GM23338 (cell line): ENCODE data around the gene SLC29A1. TPM values are rescaled to one million over a fixed set of nuclear protein-coding genes. Genes with fewer than 3 reads are reported as not detected.

Experiments used
- ATAC-seq: fragments of 200-7000 bp; cut with Tn5 transposase; 3 replicates; pipeline ENCODE4 v1.9.1; 2020
- DNase-seq: peaks from one replicate; pipeline ENCODE4 v3.0.0-alpha.2; 2015; ENCODE audit warnings: low spot score
- H2AFZ ChIP-seq: fragments of 200-600 bp; sonication (generic); 2 replicates; pipeline ENCODE4 v1.8.0; 2016; ENCODE audit warnings: antibody characterized with exemption, mild to moderate bottlenecking, moderate library complexity
- H3F3A ChIP-seq: fragments of 200-600 bp; sonication (generic); replicated peaks from 2 replicates; pipeline ENCODE4 v1.8.0; 2017; ENCODE audit warnings: antibody characterized with exemption, mixed run types, low read depth
- H3K27ac ChIP-seq: fragments of 200-600 bp; sonication (generic); 2 replicates; pipeline ENCODE4 v1.6.1; 2016; ENCODE audit warnings: low read depth
- H3K27me3 ChIP-seq: fragments of 200-600 bp; sonication (generic); 2 replicates; pipeline ENCODE4 v1.8.0; 2016; ENCODE audit warnings: mild to moderate bottlenecking, mixed run types, moderate library complexity; ENCODE audit not compliant: insufficient read depth
- H3K36me3 ChIP-seq: fragments of 200-600 bp; sonication (generic); 2 replicates; pipeline ENCODE4 v1.8.0; 2016; ENCODE audit warnings: mild to moderate bottlenecking; ENCODE audit not compliant: insufficient read depth
- H3K4me1 ChIP-seq: fragments of 200-600 bp; sonication (generic); 2 replicates; pipeline ENCODE4 v1.8.0; 2016; ENCODE audit warnings: mild to moderate bottlenecking, moderate library complexity; ENCODE audit not compliant: insufficient read depth
- H3K4me2 ChIP-seq: fragments of 200-600 bp; sonication (generic); 2 replicates; pipeline ENCODE4 v1.7.1; 2017; ENCODE audit warnings: mixed run types
- H3K4me3 ChIP-seq: fragments of 200-600 bp; sonication (generic); 2 replicates; pipeline ENCODE4 v1.6.1; 2016; ENCODE audit warnings: mixed run types
- H3K79me2 ChIP-seq: fragments of 200-600 bp; sonication (generic); replicated peaks from 2 replicates; pipeline ENCODE4 v1.8.0; 2017; ENCODE audit warnings: mild to moderate bottlenecking; ENCODE audit not compliant: insufficient read depth
- H3K9me2 ChIP-seq: fragments of 200-600 bp; sonication (generic); 2 replicates; pipeline ENCODE4 v1.8.0; 2017; ENCODE audit not compliant: insufficient read depth
- H4K20me1 ChIP-seq: fragments of 200-600 bp; sonication (generic); replicated peaks from 2 replicates; pipeline ENCODE4 v1.8.0; 2017; ENCODE audit warnings: mild to moderate bottlenecking; ENCODE audit not compliant: insufficient read depth
- H3K27ac Mint-ChIP-seq: 2 replicates; pipeline ENCODE4 v1.8.0; 2020; ENCODE audit warnings: inconsistent platforms, mild to moderate bottlenecking, moderate library complexity, mixed read lengths
- H3K27me3 Mint-ChIP-seq: 3 replicates; pipeline ENCODE4 v1.8.0; 2022; ENCODE audit warnings: low read depth, mild to moderate bottlenecking, moderate library complexity, mixed read lengths, inconsistent platforms; ENCODE audit not compliant: insufficient read depth, poor library complexity
- H3K36me3 Mint-ChIP-seq: 3 replicates; pipeline ENCODE4 v1.8.0; 2021; ENCODE audit warnings: low read depth, mild to moderate bottlenecking, inconsistent platforms, moderate library complexity, mixed read lengths
- H3K4me1 Mint-ChIP-seq: 3 replicates; pipeline ENCODE4 v1.8.0; 2020; ENCODE audit warnings: mild to moderate bottlenecking, inconsistent platforms, mixed read lengths
- H3K4me3 Mint-ChIP-seq: 3 replicates; pipeline ENCODE4 v1.8.0; 2021; ENCODE audit warnings: moderate library complexity, mild to moderate bottlenecking, inconsistent platforms, mixed read lengths
- H3K9me3 Mint-ChIP-seq: 3 replicates; pipeline ENCODE4 v1.8.0; 2020; ENCODE audit warnings: moderate library complexity, mild to moderate bottlenecking, inconsistent platforms, mixed read lengths
- CREB1 ChIP-seq: fragments of 250-450 bp; sonication (Bioruptor Pico); IDR thresholded peaks from 2 replicates; pipeline ENCODE4 v1.5.0; 2020; ENCODE audit warnings: low read depth, mild to moderate bottlenecking, moderate library complexity
- EZH2 ChIP-seq: fragments of 200-600 bp; sonication (generic); IDR thresholded peaks from one replicate; pipeline ENCODE4 v1.8.0; 2017; ENCODE audit warnings: antibody characterized with exemption, mild to moderate bottlenecking, low read depth; ENCODE audit not compliant: unreplicated experiment
- NANOG ChIP-seq: IDR thresholded peaks from 2 replicates; pipeline ENCODE4 v1.6.1; 2016; ENCODE audit warnings: antibody characterized with exemption, borderline replicate concordance
- POLR2AphosphoS5 ChIP-seq: IDR thresholded peaks from 2 replicates; pipeline ENCODE4 v1.6.1; 2016; ENCODE audit warnings: antibody characterized with exemption, low read depth
- STAT1 ChIP-seq: IDR thresholded peaks from one replicate; pipeline ENCODE4 v1.6.1; 2016; ENCODE audit warnings: antibody characterized with exemption; ENCODE audit not compliant: unreplicated experiment
- ZNF114 ChIP-seq: fragments of 250-450 bp; sonication (Bioruptor Pico); IDR thresholded peaks from 2 replicates; pipeline ENCODE4 v1.5.0; 2020; ENCODE audit warnings: mild to moderate bottlenecking, moderate library complexity
- polyA plus RNA-seq: library from polyadenylated mRNA; unstranded; fragments of >200 nt; fragmentation: Nextera tagmentation; extraction: Ambion mirVana; gene quantifications from 2 replicates; pipeline ENCODE4 v1.2.1, GENCODE V29; 2016
- total RNA-seq: library from RNA; depleted of rRNA; stranded (reverse); fragments of >200 nt; shearing (Covaris generic); gene quantifications from 2 replicates; pipeline ENCODE4 v1.2.3, GENCODE V29; 2014
- TF ChIP-seq, protein P1 (sequence below), 2 experiments: fragments of 200-600 bp in 1 of 2; sonication (generic) in 1 of 2; conservative IDR thresholded peaks; 2 replicates each; pipeline versions ENCODE4 v1.5.1 to v1.6.1; 2016 to 2017; ENCODE audit warnings: antibody characterized with exemption in 2 of 2, low read depth in 2 of 2, mild to moderate bottlenecking in 2 of 2, moderate library complexity in 1 of 2
- TF ChIP-seq, protein P2 (sequence below): fragments of 250-450 bp; sonication (Bioruptor Pico); IDR thresholded peaks from 2 replicates; pipeline ENCODE4 v1.5.0; 2020; ENCODE audit warnings: mild to moderate bottlenecking, moderate library complexity

SLC29A1 gene
- total and polyA plus RNA-seq, 2 experiments from 2014 or later, result 73.1 to 169 TPM

DNA sequence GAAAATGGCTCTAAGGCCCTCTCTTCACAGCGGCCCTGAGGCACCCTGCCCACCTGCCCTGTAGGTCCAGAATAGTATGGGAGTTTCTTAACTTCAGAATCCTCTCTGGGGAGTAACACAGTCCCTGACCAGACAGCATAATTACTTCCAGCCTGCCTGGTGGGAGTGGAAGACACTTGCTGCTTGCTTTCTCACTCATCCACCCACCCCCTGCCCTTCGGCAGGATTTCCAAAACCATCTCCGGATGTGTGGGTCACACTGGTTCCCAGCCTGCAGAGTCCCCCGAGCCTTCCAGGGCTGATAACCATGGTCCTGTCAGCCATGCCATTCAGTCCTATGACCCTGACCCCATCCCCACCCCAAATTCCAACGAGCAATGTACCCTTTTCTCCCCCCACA is 5.4 kb downstream of the SLC29A1 start (continued):
- TF ChIP-seq, protein P1, sequence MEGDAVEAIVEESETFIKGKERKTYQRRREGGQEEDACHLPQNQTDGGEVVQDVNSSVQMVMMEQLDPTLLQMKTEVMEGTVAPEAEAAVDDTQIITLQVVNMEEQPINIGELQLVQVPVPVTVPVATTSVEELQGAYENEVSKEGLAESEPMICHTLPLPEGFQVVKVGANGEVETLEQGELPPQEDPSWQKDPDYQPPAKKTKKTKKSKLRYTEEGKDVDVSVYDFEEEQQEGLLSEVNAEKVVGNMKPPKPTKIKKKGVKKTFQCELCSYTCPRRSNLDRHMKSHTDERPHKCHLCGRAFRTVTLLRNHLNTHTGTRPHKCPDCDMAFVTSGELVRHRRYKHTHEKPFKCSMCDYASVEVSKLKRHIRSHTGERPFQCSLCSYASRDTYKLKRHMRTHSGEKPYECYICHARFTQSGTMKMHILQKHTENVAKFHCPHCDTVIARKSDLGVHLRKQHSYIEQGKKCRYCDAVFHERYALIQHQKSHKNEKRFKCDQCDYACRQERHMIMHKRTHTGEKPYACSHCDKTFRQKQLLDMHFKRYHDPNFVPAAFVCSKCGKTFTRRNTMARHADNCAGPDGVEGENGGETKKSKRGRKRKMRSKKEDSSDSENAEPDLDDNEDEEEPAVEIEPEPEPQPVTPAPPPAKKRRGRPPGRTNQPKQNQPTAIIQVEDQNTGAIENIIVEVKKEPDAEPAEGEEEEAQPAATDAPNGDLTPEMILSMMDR (conservative IDR thresholded peaks at IDR 0.05; ENCODE audit: low read depth in 2 of 2), result no peak
- TF ChIP-seq POLR2AphosphoS5 (no peak), EZH2 (no peak)

DNA sequence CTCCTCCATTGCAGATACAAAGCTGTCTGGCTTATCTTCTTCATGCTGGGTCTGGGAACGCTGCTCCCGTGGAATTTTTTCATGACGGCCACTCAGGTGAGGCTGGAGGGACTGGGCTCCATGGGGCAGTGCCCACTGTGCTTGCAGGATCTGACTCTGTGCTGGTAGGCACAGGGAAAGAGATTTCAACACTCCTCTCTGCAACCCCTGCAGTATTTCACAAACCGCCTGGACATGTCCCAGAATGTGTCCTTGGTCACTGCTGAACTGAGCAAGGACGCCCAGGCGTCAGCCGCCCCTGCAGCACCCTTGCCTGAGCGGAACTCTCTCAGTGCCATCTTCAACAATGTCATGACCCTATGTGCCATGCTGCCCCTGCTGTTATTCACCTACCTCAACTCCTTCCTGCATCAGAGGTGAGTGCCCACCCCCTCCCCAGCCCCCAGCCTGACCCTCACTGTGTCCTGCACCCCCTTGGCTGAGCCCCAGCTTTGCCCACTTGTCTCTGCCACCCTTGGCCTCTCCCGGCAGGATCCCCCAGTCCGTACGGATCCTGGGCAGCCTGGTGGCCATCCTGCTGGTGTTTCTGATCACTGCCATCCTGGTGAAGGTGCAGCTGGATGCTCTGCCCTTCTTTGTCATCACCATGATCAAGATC is 6.1 kb downstream of the SLC29A1 start:
- peaks cover 57% of the 10 kb centered on the region for H3K4me1 Mint-ChIP-seq
- no peak overlapping the region for H2AFZ ChIP-seq
- H3K27me3 Mint-ChIP-seq, result peaks cover 27% of the 10 kb centered on the region
- H3K4me1 ChIP-seq, result peaks cover 30% of the 10 kb centered on the region
- H3K79me2 ChIP-seq, result peaks cover 37% of the 10 kb centered on the region
- ATAC-seq, result no peak
- TF ChIP-seq, protein P1 (conservative IDR thresholded peaks at IDR 0.05; ENCODE audit: low read depth in 2 of 2), result no peak
- TF ChIP-seq, protein P2, sequence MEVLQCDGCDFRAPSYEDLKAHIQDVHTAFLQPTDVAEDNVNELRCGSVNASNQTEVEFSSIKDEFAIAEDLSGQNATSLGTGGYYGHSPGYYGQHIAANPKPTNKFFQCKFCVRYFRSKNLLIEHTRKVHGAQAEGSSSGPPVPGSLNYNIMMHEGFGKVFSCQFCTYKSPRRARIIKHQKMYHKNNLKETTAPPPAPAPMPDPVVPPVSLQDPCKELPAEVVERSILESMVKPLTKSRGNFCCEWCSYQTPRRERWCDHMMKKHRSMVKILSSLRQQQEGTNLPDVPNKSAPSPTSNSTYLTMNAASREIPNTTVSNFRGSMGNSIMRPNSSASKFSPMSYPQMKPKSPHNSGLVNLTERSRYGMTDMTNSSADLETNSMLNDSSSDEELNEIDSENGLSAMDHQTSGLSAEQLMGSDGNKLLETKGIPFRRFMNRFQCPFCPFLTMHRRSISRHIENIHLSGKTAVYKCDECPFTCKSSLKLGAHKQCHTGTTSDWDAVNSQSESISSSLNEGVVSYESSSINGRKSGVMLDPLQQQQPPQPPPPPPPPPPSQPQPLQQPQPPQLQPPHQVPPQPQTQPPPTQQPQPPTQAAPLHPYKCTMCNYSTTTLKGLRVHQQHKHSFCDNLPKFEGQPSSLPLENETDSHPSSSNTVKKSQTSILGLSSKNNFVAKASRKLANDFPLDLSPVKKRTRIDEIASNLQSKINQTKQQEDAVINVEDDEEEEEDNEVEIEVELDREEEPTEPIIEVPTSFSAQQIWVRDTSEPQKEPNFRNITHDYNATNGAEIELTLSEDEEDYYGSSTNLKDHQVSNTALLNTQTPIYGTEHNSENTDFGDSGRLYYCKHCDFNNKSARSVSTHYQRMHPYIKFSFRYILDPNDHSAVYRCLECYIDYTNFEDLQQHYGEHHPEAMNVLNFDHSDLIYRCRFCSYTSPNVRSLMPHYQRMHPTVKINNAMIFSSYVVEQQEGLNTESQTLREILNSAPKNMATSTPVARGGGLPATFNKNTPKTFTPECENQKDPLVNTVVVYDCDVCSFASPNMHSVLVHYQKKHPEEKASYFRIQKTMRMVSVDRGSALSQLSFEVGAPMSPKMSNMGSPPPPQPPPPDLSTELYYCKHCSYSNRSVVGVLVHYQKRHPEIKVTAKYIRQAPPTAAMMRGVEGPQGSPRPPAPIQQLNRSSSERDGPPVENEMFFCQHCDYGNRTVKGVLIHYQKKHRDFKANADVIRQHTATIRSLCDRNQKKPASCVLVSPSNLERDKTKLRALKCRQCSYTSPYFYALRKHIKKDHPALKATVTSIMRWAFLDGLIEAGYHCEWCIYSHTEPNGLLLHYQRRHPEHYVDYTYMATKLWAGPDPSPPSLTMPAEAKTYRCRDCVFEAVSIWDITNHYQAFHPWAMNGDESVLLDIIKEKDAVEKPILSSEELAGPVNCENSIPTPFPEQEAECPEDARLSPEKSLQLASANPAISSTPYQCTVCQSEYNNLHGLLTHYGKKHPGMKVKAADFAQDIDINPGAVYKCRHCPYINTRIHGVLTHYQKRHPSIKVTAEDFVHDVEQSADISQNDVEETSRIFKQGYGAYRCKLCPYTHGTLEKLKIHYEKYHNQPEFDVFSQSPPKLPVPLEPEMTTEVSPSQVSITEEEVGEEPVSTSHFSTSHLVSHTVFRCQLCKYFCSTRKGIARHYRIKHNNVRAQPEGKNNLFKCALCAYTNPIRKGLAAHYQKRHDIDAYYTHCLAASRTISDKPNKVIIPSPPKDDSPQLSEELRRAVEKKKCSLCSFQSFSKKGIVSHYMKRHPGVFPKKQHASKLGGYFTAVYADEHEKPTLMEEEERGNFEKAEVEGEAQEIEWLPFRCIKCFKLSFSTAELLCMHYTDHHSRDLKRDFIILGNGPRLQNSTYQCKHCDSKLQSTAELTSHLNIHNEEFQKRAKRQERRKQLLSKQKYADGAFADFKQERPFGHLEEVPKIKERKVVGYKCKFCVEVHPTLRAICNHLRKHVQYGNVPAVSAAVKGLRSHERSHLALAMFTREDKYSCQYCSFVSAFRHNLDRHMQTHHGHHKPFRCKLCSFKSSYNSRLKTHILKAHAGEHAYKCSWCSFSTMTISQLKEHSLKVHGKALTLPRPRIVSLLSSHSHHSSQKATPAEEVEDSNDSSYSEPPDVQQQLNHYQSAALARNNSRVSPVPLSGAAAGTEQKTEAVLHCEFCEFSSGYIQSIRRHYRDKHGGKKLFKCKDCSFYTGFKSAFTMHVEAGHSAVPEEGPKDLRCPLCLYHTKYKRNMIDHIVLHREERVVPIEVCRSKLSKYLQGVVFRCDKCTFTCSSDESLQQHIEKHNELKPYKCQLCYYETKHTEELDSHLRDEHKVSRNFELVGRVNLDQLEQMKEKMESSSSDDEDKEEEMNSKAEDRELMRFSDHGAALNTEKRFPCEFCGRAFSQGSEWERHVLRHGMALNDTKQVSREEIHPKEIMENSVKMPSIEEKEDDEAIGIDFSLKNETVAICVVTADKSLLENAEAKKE (CRISPR knock-in tag), result no peak
- TF ChIP-seq POLR2AphosphoS5, result no peak
- no peak for TF ChIP-seq EZH2
- TF ChIP-seq CREB1, result no peak
- no peak for TF ChIP-seq NANOG
- no peak for TF ChIP-seq ZNF114
- no peak for TF ChIP-seq STAT1
- peaks cover 14% of the 10 kb centered on the region for H3F3A ChIP-seq
- no peaks in the 10 kb centered on the region for H3K27me3 ChIP-seq
- H4K20me1 ChIP-seq, result peaks cover 39% of the 10 kb centered on the region
- no peak overlapping the region for H3K27ac ChIP-seq
- H3K27ac Mint-ChIP-seq, result 0 out of 2 replicates have a peak overlapping the region, but pooled peaks have one; percentile 62
- H3K9me2 ChIP-seq, result no peaks in the 10 kb centered on the region
- H3K4me3 Mint-ChIP-seq, result no peak overlapping the region
- H3K36me3 ChIP-seq, result peaks cover 4% of the 10 kb centered on the region; the same call in 1 of the 2 replicates
- H3K9me3 Mint-ChIP-seq, result no peaks in the 10 kb centered on the region; the same call in 2 of the 3 replicates
- no peak overlapping the region for H3K4me3 ChIP-seq
- DNase-seq, result no peak
- peaks cover 70% of the 10 kb centered on the region for H3K36me3 Mint-ChIP-seq
- no peak overlapping the region for H3K4me2 ChIP-seq
